KMS-11 (cell line): ENCODE data around the gene MAP3K4.

ENCODE experiments used
- H2AFZ ChIP-seq: fragments of 200-600 bp; sonication (generic); 2 replicates; pipeline ENCODE4 v1.6.1; 2016; ENCODE audit warnings: antibody characterized with exemption, mixed run types, low read depth
- H3K27ac ChIP-seq: fragments of 200-600 bp; sonication (generic); 2 replicates; pipeline ENCODE4 v1.6.1; 2016; ENCODE audit warnings: mild to moderate bottlenecking, mixed run types
- H3K27me3 ChIP-seq: fragments of 200-600 bp; sonication (generic); 2 replicates; pipeline ENCODE4 v1.6.1; 2017; ENCODE audit warnings: mild to moderate bottlenecking, low read depth, mixed run types, moderate library complexity; ENCODE audit not compliant: insufficient read depth
- H3K36me3 ChIP-seq: fragments of 200-600 bp; sonication (generic); 2 replicates; pipeline ENCODE4 v1.6.1; 2017; ENCODE audit warnings: mild to moderate bottlenecking, mixed run types; ENCODE audit not compliant: insufficient read depth
- H3K4me1 ChIP-seq: fragments of 200-600 bp; sonication (generic); 2 replicates; pipeline ENCODE4 v1.6.1; 2016; ENCODE audit warnings: mild to moderate bottlenecking, low read depth, mixed run types; ENCODE audit not compliant: poor library complexity, severe bottlenecking
- H3K4me2 ChIP-seq: fragments of 200-600 bp; sonication (generic); 2 replicates; pipeline ENCODE4 v1.7.0; 2016; ENCODE audit warnings: mild to moderate bottlenecking, mixed run types
- H3K4me3 ChIP-seq: fragments of 200-600 bp; sonication (generic); IDR thresholded peaks from 2 replicates; pipeline ENCODE4 v1.6.1; 2017; ENCODE audit warnings: low read depth, low read length, mixed read lengths; ENCODE audit not compliant: insufficient read depth
- H3K79me2 ChIP-seq: fragments of 200-600 bp; sonication (generic); 2 replicates; pipeline ENCODE4 v1.6.1; 2016; ENCODE audit warnings: low read depth, mixed run types; ENCODE audit not compliant: insufficient read depth
- H3K9ac ChIP-seq: fragments of 200-600 bp; sonication (generic); 2 replicates; pipeline ENCODE4 v1.6.1; 2016; ENCODE audit warnings: mild to moderate bottlenecking, mixed run types
- H4K20me1 ChIP-seq: fragments of 200-600 bp; sonication (generic); 2 replicates; pipeline ENCODE4 v1.6.1; 2016; ENCODE audit warnings: mild to moderate bottlenecking, mixed run types; ENCODE audit not compliant: insufficient read depth
- CTCF ChIP-seq: fragments of 200-600 bp; sonication (generic); conservative IDR thresholded peaks from 2 replicates; pipeline ENCODE4 v1.6.1; 2017; ENCODE audit warnings: low read depth, mild to moderate bottlenecking, antibody characterized with exemption, low read length, moderate library complexity, mixed read lengths

The MAP3K4 gene

GRCh38 chr6:161103475-161103874, 111.9 kb downstream of the MAP3K4 start:
- Histone ChIP-seq H2AFZ (no peak overlapping the region), H3K79me2 (no peaks in the 10 kb centered on the region), H3K4me3 (no peak overlapping the region), H4K20me1 (no peaks in the 10 kb centered on the region), H3K4me1 (no peaks in the 10 kb centered on the region), H3K27me3 (no peaks in the 10 kb centered on the region), H3K9ac (no peak overlapping the region), H3K36me3 (no peaks in the 10 kb centered on the region; the same call in 1 of the 2 replicates), H3K4me2 (no peak overlapping the region), H3K27ac (no peak overlapping the region)
- no peak for TF ChIP-seq CTCF

GRCh38 chr6:161104966-161105365, 113.4 kb downstream of the MAP3K4 start:
- Histone ChIP-seq H3K36me3 (no peaks in the 10 kb centered on the region; the same call in 1 of the 2 replicates), H3K4me2 (no peak overlapping the region), H3K27ac (no peak overlapping the region)

GRCh38 chr6:161105408-161105807, 113.8 kb downstream of the MAP3K4 start:
- H4K20me1 ChIP-seq, result no peaks in the 10 kb centered on the region
- no peaks in the 10 kb centered on the region; the same call in 1 of the 2 replicates for H3K36me3 ChIP-seq
- no peak overlapping the region for H3K27ac ChIP-seq
- H3K4me1 ChIP-seq, result no peaks in the 10 kb centered on the region
- no peaks in the 10 kb centered on the region for H3K79me2 ChIP-seq
- H3K27me3 ChIP-seq, result no peaks in the 10 kb centered on the region
- H3K4me3 ChIP-seq, result no peak overlapping the region
- no peak overlapping the region for H3K9ac ChIP-seq
- no peak for TF ChIP-seq CTCF
- no peak overlapping the region for H2AFZ ChIP-seq
- H3K4me2 ChIP-seq, result no peak overlapping the region

More at GRCh38 chr6:161104966-161105365, 113.4 kb downstream of the MAP3K4 start:
- Histone ChIP-seq H3K4me3 (no peak overlapping the region), H3K9ac (no peak overlapping the region), H3K27me3 (no peaks in the 10 kb centered on the region), H3K4me1 (no peaks in the 10 kb centered on the region), H2AFZ (no peak overlapping the region), H4K20me1 (no peaks in the 10 kb centered on the region), H3K79me2 (no peaks in the 10 kb centered on the region)
- no peak for TF ChIP-seq CTCF

- H3K79me2 ChIP-seq, result no peaks in the 10 kb centered on the region
- no peak overlapping the region for H3K9ac ChIP-seq
- H3K27ac ChIP-seq, result no peak overlapping the region
- H2AFZ ChIP-seq, result no peak overlapping the region
- no peaks in the 10 kb centered on the region; the same call in 1 of the 2 replicates for H3K36me3 ChIP-seq
- no peaks in the 10 kb centered on the region for H3K4me1 ChIP-seq
- TF ChIP-seq CTCF, result no peak
- H3K4me2 ChIP-seq, result no peak overlapping the region
- H4K20me1 ChIP-seq, result no peaks in the 10 kb centered on the region
- H3K27me3 ChIP-seq, result no peaks in the 10 kb centered on the region
- no peak overlapping the region for H3K4me3 ChIP-seq
Observed at GRCh38 chr6:161107779-161108730, 116.5 kb downstream of the MAP3K4 start.
